CD4-positive, alpha-beta T cell treated with Interleukin-2 at 100 ng/mL for 4 hours (primary cell): ENCODE measurements around the gene SPTLC3.
A peak's percentile ranks its signal among the peaks of the same experiment; 100 is the strongest.

Experiments used
- DNase-seq: peaks from one replicate; pipeline ENCODE4 v3.0.0-alpha.2; 2020; ENCODE audit warnings: low spot score

SPTLC3 gene

GRCh38 chr20:13098720-13099355 lies 90.1 kb downstream of the SPTLC3 start:
- no peak for DNase-seq

GRCh38 chr20:13099676-13100075 lies 90.9 kb downstream of the SPTLC3 start:
- DNase-seq = no peak

- no peak for DNase-seq
Observed at GRCh38 chr20:13101276-13101675, 92.5 kb downstream of the SPTLC3 start.

GRCh38 chr20:13101706-13102105 lies 92.9 kb downstream of the SPTLC3 start:
- DNase-seq = no peak

- DNase-seq = no peak
Observed at GRCh38 chr20:13102237-13102636, 93.5 kb downstream of the SPTLC3 start.

- no peak for DNase-seq
Observed at GRCh38 chr20:13102694-13103093, 93.9 kb downstream of the SPTLC3 start.

GRCh38 chr20:13105039-13105438 lies 96.3 kb downstream of the SPTLC3 start:
- DNase-seq = no peak

- DNase-seq = peak; percentile 21
Observed at GRCh38 chr20:13105864-13106457, 97.2 kb downstream of the SPTLC3 start.

GRCh38 chr20:13109658-13110057 lies 100.9 kb downstream of the SPTLC3 start:
- DNase-seq = no peak

GRCh38 chr20:13110796-13111195 lies 102.0 kb downstream of the SPTLC3 start:
- DNase-seq = no peak

- no peak for DNase-seq
Observed at GRCh38 chr20:13111249-13111911, 102.6 kb downstream of the SPTLC3 start.

GRCh38 chr20:13113731-13114130 lies 105.0 kb downstream of the SPTLC3 start:
- no peak for DNase-seq

GRCh38 chr20:13117200-13117599 lies 108.4 kb downstream of the SPTLC3 start:
- DNase-seq = no peak

GRCh38 chr20:13118676-13119075 lies 109.9 kb downstream of the SPTLC3 start:
- no peak for DNase-seq

- DNase-seq = peak; percentile 68
Observed at GRCh38 chr20:13119583-13119982, 110.8 kb downstream of the SPTLC3 start.

GRCh38 chr20:13120471-13120870 lies 111.7 kb downstream of the SPTLC3 start:
- no peak for DNase-seq

- no peak for DNase-seq
Observed at GRCh38 chr20:13121840-13122515, 113.2 kb downstream of the SPTLC3 start.

- DNase-seq = no peak
Observed at GRCh38 chr20:13125486-13125885, 116.7 kb downstream of the SPTLC3 start.

- DNase-seq = no peak
Observed at GRCh38 chr20:13128173-13128572, 119.4 kb downstream of the SPTLC3 start.

GRCh38 chr20:13130061-13130706 lies 121.4 kb downstream of the SPTLC3 start:
- DNase-seq = no peak

GRCh38 chr20:13130707-13131103 lies 121.9 kb downstream of the SPTLC3 start:
- no peak for DNase-seq

- no peak for DNase-seq
Observed at GRCh38 chr20:13131688-13132087, 122.9 kb downstream of the SPTLC3 start.
